GM06990 (cell line): Measurements from ENCODE around the gene LHX3.

ENCODE experiments used
- DNase-seq: peaks from one replicate; pipeline ENCODE4 v3.0.0-alpha.2; 2011; ENCODE audit not compliant: insufficient read length; ENCODE audit errors: extremely low read depth
- H3K27me3 ChIP-seq: replicated peaks from 2 replicates; pipeline ENCODE4 v1.6.0; 2011; ENCODE audit warnings: low read length; ENCODE audit not compliant: control insufficient read depth, insufficient read depth
- H3K36me3 ChIP-seq: 2 replicates; pipeline ENCODE4 v1.5.1; 2011; ENCODE audit warnings: low read length; ENCODE audit not compliant: control insufficient read depth, insufficient read depth
- H3K4me3 ChIP-seq: replicated peaks from 2 replicates; pipeline ENCODE4 v1.5.1; 2011; ENCODE audit warnings: low read depth, mild to moderate bottlenecking, control low read depth, low read length
- CTCF ChIP-seq: IDR thresholded peaks from 2 replicates; pipeline ENCODE4 v1.5.1; 2011; ENCODE audit warnings: low read length, control low read depth, mild to moderate bottlenecking, inconsistent platforms; ENCODE audit not compliant: insufficient read depth, poor library complexity, severe bottlenecking

LHX3 gene

GRCh38 chr9:136216541-136217244 is 11.8 kb upstream of the LHX3 start:
- H3K27me3 ChIP-seq, result no peaks in the 10 kb centered on the region
- DNase-seq, result no peak
- no peak for TF ChIP-seq CTCF
- H3K36me3 ChIP-seq, result peaks cover 39% of the 10 kb centered on the region
- H3K4me3 ChIP-seq, result no peak overlapping the region

- Histone ChIP-seq H3K4me3 (no peak overlapping the region), H3K27me3 (no peaks in the 10 kb centered on the region), H3K36me3 (peaks cover 37% of the 10 kb centered on the region)
- DNase-seq, result no peak
- no peak for TF ChIP-seq CTCF
Observed at GRCh38 chr9:136213733-136214132, 8.8 kb upstream of the LHX3 start.

GRCh38 chr9:136212345-136212950 is 7.5 kb upstream of the LHX3 start:
- no peaks in the 10 kb centered on the region for H3K27me3 ChIP-seq
- peaks cover 33% of the 10 kb centered on the region for H3K36me3 ChIP-seq
- no peak for TF ChIP-seq CTCF
- no peak overlapping the region for H3K4me3 ChIP-seq
- no peak for DNase-seq

GRCh38 chr9:136211441-136212344 is 6.8 kb upstream of the LHX3 start:
- no peak for TF ChIP-seq CTCF
- Histone ChIP-seq H3K27me3 (no peaks in the 10 kb centered on the region), H3K36me3 (peaks cover 32% of the 10 kb centered on the region), H3K4me3 (no peak overlapping the region)
- DNase-seq, result no peak

- Histone ChIP-seq H3K4me3 (no peak overlapping the region), H3K36me3 (peaks cover 30% of the 10 kb centered on the region), H3K27me3 (no peaks in the 10 kb centered on the region)
- TF ChIP-seq CTCF, result no peak
- DNase-seq, result no peak
Observed at GRCh38 chr9:136211006-136211405, 6.1 kb upstream of the LHX3 start.
